ENCODE measurements around the gene LBHD2.
"Not testable (repeated sequence)": the region's sequence is repeated elsewhere in the genome, so short reads cannot be mapped to it uniquely, and the experiment has no call there.

DNA sequence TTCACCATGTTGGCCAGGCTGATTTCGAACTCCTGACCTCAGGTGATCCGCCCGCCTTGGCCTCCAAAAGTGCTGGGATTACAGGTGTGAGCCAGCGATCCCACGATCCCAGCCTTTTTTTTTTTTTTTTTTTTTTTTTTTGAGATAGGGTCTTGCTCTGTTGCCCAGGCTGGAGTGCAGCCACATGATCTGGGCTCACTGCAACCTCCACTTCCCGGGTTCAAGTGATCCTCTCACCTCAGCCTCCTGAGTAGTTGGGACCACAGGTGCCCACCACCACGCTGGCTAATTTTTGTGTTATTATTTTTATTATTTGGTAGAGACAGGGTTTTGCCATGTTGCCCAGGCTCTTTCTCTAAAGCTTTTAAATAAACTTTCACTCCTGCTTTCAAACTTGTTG, 33.5 kb downstream of the LBHD2 start:
- not testable (repeated sequence) for TF ChIP-seq POLR2AphosphoS5 (IDR thresholded peaks at IDR 0.05; ENCODE audit: borderline replicate concordance, low read depth, low read length); EZH2 (IDR thresholded peaks at IDR 0.05); FOXP2 (optimal IDR thresholded peaks at IDR 0.05; ENCODE audit: control extremely low read depth, extremely low read length, insufficient read depth)
